Lung microvascular endothelial cell (primary cell): ENCODE data around the gene PTOV1. TPM values are rescaled to one million over a fixed set of nuclear protein-coding genes. Genes with fewer than 3 reads are reported as not detected.

ENCODE experiments used
- DNase-seq, 2 donors: peaks; one replicate each; pipeline versions ENCODE4 v3.0.0 to v3.0.0-alpha.2; 2010; ENCODE audit warnings: low read depth in 2 of 2
- total RNA-seq: library from RNA; depleted of rRNA; stranded (reverse); fragments of >200 nt; gene quantifications from 2 replicates; pipeline ENCODE4 v1.2.1, GENCODE V29; 2014

Gene PTOV1
- total RNA-seq, 1 donor from 2014 or later = 49.6 TPM

GRCh38 chr19:49843265-49843664 lies 7.7 kb upstream of the PTOV1 start:
- no peak for DNase-seq

GRCh38 chr19:49844138-49845095 lies 6.5 kb upstream of the PTOV1 start:
- DNase-seq = no peak

- no peak for DNase-seq
Measured at GRCh38 chr19:49845414-49845813, 5.5 kb upstream of the PTOV1 start.

- no peak for DNase-seq
Measured at GRCh38 chr19:49846408-49846807, 4.6 kb upstream of the PTOV1 start.

GRCh38 chr19:49847731-49848696 lies 2.9 kb upstream of the PTOV1 start:
- DNase-seq = peak in 1 of 2 donors; percentile 74

GRCh38 chr19:49848938-49849337 lies 2.0 kb upstream of the PTOV1 start:
- DNase-seq = no peak

GRCh38 chr19:49849433-49850220 lies 1.3 kb upstream of the PTOV1 start:
- DNase-seq = no peak

- DNase-seq = no peak
Measured at GRCh38 chr19:49850221-49850486, 805 bp upstream of the PTOV1 start.

- peak; percentile 33 to 56 for DNase-seq
Measured at GRCh38 chr19:49851456-49852259, 699 bp downstream of the PTOV1 start.

- no peak for DNase-seq
Measured at GRCh38 chr19:49852631-49853126, 1.7 kb downstream of the PTOV1 start.

GRCh38 chr19:49853852-49854377 lies 3.0 kb downstream of the PTOV1 start:
- DNase-seq = no peak

GRCh38 chr19:49854378-49855263 lies 3.7 kb downstream of the PTOV1 start:
- no peak for DNase-seq

- no peak for DNase-seq
Measured at GRCh38 chr19:49855277-49855675, 4.3 kb downstream of the PTOV1 start.

- DNase-seq = no peak
Measured at GRCh38 chr19:49855676-49856573, 5.0 kb downstream of the PTOV1 start.

- no peak for DNase-seq
Measured at GRCh38 chr19:49856574-49857021, 5.6 kb downstream of the PTOV1 start.

GRCh38 chr19:49857061-49857837 lies 6.3 kb downstream of the PTOV1 start:
- DNase-seq = no peak

- DNase-seq = no peak
Measured at GRCh38 chr19:49857838-49858087, 6.8 kb downstream of the PTOV1 start.
